Measurements from ENCODE around the gene ZIC4. TPM values are rescaled to one million over a fixed set of nuclear protein-coding genes. Genes with fewer than 3 reads are reported as not detected.

The ZIC4 gene
- total RNA-seq, 1 donor from 2014 or later, result 0.99 TPM

DNA sequence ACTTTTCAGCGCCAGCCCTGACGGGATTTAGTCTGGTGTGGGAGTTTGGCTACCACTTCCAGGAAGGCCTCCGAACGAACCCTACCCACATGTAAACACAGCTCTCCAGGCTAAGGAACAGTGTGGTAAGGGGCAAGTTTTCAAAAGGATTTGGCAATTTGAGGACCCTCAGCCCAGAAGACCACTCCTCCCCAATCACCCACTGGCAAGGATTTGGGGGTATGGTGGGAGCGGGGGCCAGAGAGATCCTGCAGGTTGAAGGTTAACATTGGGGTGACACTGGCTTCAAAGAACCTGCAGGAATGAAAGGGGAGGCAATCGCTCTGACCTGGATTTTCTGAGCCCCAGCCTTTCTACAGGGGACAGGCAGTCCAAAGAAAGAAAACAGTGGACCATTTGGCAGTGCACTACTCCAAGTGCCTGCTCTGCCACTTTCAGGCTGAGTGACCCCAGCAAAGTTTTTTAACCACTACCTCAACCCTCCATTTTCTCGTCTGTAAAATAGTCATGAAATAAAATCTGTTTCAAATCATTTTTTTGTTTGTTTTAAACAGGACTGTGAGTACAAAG lies 34.5 kb downstream of the ZIC4 start:
- DNase-seq (ENCODE audit: low read depth, low spot score), result no peak

DNA sequence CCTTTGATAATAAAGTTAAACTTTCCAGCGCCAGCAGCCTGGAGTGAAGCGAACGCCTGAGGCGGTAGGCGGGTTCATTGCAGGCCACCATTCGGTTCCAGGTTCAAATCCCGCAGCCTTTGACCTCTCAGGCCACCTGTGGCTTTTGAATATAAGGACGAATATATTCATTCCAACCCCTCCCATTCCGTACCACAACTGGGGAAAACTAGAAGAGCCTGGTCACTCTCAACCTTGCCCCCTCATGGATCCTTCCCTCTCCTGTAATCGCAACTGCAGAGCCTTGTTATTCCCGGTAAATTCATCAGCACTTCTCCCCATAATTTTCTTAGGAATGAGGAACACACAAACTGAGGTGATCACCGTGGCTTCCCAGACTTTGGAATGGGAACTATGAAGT lies 35.2 kb downstream of the ZIC4 start:
- DNase-seq (ENCODE audit: low read depth, low spot score), result no peak

DNA sequence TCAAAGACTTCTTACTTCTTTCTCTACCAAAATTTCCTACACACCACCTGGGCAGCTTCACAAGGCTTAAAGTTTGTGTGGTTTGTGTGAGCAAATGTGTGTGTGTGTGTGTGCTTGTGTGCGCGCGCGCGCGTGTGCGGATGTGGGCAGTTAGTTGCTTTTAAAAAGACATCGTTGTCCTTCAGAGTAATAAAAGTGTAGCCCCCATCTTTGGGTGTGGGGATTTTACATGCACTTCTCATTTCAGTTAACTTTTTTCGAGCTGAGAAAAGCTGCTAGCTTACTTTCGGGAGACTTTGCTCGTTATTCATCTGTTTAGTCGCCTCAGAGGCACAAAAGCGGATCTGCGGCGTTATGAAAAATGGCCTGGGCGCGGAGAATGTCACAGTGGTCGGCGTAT lies 36.0 kb downstream of the ZIC4 start:
- no peak for DNase-seq (ENCODE audit: low read depth, low spot score)

DNA sequence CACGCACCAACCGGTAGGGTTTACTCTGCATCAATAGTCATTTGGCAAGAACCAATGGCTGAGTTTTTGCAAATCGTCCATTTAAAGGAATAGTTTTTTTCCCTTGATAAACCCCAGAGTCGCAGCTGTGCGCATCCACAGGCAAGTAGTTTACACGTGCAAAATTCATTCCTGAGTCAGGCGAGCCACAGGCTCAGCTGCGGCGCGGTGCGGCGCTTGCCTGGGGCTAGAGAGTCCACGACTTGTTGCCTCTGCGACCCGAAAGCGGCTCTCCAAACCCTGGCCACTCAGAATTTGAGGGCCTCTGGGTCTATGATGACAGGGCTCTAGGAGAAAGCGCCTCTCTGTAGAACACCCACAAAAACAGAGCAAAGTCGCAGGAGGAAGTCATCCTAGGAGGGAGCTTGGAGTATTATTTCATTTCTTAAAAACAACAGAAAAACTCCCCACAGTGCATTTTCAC lies 36.7 kb downstream of the ZIC4 start:
- DNase-seq (ENCODE audit: low read depth, low spot score), result no peak

DNA sequence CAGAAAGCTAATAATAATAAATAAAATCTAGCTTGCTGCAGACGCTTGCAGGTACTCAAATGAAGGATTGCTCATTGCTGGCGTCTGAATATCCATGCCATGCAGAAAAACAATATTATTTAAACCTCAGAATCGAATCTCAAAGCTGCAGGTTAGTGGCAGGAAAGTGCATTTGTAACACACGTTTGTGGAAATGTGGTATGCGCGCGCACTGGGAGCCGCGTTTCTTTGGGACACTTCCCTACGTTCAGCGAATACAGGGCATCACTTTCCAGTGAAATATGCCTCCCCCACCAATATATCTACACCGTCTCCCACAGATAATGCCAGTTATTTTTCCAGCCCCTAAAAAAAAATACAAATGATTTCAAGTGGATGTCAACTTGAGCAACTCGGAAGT lies 37.1 kb downstream of the ZIC4 start:
- no peak for DNase-seq (ENCODE audit: low read depth, low spot score)

DNA sequence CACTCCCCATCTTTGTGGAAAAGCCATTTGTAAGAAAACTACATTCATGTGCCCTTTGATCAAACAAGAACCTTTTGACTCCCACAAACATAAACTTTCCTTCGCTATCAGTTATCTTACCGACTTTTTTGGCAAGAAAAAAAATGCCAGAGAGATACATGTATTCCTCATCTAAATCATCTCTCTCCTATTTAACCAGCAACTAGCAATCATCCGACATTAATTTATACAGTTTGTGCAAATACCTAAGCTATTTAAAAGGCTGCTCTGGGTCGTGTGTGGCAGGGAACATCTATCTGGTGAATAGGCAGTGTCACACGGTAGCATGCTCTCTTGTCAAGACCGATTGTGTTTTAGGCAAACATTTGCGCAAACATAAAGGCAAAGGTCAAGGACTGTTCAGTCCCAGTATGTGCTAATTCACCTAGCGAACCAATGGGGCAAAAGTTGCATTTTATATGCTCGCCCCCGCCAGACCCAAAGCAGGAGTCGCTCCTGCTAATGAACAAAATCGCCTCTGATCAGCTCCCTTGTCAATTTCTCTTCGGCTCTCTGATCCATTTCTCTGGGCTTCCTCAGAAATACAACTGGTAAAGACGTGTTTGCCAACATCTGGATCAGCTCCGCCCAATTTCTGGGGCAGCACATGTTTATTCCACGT lies 37.7 kb downstream of the ZIC4 start:
- DNase-seq (ENCODE audit: low read depth, low spot score), result no peak

DNA sequence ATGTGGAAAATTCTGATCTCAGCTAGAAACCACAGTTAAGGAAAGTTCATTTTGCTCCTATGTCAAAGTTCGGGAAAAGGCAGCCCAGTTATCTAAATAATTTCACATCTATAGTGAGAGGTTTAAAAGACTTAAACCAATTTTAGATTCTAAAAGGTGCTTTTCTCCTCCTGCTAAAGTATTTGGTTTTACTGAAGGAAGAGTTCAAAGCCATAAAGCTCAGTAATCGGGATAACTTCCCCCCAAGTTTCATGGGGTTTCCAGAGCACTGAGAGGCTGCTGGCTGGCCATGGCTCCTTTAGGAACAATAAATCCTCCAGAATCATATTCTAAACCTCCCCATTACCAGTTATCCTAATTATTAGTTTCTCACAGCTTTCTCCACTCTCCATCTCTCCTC lies 38.2 kb downstream of the ZIC4 start:
- DNase-seq (ENCODE audit: low read depth, low spot score), result no peak

DNA sequence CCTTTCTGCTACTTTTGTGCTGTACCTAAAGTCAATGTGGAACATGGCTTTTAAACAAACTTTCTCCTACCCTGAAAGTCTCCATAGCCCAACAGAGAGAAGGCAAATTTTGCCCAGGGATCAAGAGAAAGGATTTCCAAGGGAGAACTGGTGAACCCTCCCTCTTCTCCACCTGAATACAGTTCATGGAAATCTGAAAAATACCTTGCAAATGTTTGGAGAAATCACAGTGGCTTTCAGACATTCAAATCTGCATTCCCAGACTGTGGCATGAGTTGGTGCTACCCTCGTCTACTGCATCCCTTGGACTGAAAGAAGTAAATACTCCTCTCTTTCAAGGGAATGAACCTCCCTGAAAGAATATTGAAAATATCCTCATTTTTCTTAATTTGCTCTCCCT lies 38.7 kb downstream of the ZIC4 start:
- DNase-seq (ENCODE audit: low read depth, low spot score), result no peak

DNA sequence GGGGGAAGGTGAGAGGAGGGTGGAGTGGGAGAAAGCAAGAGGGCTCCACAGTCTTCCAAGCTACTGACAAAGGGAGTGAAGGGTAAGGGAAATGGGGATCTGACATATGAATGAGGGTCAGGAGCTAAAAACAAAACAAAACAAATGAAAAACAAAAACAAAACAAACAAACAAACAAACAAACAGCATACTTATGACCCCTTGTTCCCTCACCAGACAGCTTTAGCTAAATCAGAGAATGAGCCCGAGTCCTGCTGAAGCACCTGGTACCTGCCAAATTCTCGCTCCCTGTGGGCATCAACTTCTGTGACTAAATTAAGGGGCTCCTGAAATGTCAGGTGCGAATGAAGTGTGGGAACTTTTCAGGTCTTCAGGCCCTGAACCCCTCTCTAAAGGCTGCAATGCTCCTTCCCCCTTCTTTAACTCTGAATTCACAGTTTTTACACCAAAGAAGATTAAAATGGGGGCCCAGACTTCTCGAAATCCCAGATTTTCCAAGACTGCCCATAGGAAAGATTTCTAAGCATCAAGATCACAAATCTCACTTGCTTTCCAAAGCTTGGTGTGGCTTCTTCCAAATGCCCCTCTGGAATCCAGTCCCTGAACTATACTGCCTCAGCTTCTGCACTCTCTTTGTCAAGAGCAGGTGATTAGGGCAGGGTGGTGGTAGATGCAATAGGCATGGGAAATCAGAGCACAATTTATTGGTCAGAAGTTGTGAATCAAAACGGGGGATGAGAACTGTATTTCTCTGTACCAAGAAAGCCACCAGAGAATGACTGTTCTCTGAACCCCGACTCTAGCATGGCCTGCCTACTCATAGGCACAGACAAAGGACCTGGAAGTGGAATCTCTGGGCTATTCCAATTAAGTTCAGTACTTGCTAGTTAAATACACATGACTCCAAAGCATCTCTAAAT lies 40.9 kb downstream of the ZIC4 start:
- DNase-seq (ENCODE audit: low read depth, low spot score), result no peak

DNA sequence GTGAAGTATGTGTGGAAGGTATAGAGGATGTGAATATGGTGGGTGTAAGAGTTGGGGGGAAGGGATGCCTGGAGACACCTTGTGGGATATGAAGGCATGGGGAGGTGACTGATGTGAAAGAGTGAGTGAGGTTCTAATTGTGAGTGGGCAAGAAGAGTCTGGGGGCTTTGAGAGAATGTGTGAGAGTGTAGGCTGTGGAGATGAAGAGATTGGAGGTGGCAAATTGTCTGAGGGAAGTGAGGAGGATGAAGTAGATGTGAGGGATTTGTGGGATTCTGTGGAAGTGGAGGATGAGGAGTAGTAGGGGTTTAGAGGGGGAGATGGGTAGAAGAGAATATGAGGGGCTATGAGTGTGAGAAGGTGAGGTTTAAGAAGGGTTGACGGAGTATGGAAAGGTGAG lies 41.6 kb downstream of the ZIC4 start:
- DNase-seq (ENCODE audit: low read depth, low spot score), result no peak

DNA sequence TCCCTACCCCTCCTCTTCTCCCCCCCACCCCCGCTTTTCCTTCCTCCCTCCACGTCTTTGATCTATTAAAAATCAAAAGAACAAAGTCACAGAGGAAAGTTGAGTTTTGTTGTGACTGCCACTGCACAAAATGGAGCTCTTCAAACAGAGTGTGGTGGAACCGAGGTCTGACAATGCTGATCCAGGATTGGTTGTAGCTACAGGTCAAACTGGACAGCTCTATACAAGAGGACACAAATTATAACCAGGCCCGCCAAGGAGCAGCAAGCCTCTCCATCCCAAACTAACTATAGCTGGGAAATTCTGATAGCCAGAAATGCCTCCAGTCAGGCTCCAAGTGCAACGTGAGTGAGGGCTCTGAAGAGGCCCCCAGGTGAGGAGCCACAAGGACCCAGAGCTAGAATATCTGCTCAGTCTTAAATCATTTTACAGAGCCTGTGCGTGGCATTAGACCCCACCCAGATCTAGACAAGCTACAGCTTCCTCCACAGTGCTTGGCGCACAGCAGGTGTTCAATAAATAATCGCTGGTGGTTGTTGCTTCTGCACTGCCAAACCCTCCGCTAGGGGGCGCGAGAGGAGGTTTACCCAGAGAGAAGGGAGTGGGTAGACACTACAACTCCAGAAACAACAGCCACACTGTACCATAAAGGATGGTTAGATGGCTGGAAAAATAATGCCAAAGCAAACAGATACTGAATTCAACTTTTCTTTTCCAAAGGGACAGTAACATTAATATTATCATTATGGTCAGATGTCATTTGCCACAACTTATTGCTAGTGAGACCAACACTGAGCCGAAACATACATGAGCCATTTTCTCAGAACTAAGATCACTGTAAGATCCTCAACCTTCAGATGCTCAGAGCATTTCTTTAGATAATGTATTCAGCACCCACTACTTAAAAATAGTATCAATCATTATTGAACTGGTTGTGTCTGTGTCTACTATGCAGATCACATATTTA lies 44.6 kb downstream of the ZIC4 start:
- no peak for DNase-seq (ENCODE audit: low read depth, low spot score)

DNA sequence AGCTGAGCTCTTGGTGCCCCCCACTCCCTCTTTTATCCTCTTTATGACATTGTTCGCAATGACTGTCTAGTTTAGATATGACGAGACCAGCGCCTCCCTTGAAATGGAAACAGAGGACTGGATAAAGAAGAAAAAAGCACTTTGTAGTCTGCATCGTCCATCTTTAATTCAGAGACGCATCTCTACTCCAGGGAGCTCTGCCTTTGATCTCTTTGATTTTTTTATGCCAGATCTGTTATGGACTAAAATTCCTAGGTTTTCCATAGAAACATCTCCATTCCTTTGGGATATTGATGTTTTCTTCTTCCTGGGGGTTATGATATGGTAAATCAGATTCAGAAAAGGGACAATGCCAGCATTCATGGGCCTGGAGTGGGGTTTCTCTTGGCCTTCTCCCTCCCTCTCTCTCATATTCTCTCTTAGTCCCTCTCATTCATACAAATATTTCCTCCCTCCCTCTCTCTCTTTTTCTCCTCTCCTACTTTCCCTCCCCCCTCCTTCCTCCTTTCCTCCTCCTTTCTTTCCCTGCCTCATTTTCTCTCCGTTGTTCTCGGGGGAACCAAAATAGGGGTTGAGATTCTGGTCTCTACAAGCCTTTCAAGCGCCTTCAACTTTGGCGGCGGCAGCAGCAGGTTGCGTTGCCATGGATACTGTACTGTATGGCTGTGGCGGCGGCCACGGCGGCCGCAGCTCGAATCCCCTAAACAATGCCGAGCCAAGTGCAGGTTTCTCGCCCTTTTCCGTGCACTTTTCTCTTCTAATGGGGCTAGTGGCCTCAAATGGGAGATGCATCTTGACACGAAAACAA lies 45.5 kb downstream of the ZIC4 start:
- DNase-seq (ENCODE audit: low read depth, low spot score), result no peak

DNA sequence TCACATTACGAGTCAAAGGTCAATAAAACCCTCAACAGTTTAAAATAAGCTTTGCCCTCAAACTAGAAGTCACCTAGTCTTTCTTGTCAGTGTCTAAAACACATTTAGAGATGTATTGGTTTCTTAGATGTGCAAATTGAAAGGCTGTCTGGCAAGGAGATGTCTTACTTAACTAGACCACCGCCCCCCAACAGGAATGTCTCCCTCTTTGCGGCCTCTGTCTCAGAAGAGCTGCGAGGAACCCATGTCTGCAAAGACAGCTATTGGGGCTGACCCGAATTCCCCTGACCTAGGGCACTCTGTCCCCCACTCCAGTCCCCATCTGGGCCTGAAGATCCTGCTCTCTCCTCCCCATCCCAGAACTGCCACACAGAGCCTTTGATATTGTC lies 46.3 kb downstream of the ZIC4 start:
- no peak for DNase-seq (ENCODE audit: low read depth, low spot score)

DNA sequence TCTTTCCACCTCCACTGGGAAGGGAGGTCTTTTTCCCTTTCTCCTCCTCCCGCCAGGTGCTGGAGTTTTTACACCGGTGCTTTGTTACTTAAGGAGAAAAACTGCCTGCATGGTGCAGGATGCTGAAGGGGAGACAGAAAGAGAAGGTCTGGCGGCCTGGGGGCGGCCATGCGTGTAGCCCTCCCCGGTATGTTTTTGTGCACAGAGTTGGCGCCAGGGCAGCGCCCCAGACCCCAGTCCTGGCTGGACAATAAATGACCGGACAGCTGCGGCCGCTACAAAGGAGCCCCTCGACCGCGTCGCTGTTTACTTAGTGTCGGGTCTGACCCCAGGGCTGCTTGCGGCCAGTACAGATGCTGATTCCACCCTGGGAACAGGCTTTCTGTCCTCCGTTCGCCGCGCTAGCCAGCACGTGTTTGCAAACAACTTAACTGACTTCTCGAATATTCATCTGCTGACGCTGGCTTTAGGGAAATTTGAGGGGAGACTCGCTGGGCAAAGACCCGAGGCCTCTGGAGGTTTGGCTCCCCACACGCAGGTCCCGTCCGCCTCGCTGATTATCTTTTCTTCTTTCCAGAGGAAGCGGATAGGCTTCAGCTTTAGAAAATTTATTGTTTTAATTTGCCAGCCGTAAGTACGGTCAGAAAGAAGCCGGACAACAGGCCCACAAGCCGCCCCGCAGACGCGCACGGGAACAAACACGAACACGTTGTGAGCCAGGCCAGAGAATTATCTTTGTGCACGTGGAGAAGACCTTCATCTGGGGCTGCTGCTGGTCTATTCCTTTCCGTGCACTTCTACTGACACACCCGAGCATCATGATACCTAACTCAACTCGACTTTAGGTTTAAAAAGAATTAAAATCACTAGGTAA lies 46.9 kb downstream of the ZIC4 start:
- no peak for DNase-seq (ENCODE audit: low read depth, low spot score)

DNA sequence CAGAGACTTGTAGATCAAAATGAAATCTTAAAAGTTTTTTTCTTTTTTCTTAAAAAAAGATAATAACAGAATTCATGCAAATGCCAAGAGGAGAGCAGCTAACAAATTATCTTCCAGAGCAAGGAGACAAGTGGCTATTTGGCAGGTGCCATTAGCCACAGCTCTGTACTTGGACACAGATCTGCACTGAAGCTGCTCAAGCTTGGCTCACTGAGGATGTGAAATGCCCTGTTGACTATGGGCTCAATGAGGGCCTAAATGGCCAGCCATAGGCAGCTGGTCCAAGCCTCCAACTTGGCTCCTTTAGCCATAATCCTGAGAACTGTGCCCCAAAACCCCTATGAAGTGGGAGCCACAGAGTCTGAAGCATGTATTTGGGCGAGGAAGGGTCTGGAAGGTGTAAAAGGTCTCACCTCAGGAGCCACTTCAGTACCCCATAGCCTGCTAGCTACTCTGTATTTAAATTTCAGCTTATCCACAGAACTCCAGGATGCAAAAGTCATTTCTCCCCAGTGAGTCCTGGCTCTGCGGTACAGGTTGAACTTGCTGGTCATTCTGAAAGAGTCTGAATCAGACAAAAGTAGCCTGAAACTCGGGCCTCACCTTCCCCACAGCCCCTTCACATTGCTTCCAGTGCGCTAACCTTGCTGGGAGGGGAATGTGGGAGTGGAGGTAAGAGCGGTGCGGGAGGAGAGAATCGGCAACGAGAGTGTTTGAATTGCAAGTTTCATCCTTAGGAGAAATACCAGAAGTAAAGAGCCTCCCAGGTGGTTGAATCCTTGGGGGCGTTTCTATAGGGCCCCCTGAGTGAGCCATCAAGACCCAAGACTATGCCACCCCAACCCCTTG lies 48.0 kb downstream of the ZIC4 start:
- DNase-seq (ENCODE audit: low read depth, low spot score), result no peak

DNA sequence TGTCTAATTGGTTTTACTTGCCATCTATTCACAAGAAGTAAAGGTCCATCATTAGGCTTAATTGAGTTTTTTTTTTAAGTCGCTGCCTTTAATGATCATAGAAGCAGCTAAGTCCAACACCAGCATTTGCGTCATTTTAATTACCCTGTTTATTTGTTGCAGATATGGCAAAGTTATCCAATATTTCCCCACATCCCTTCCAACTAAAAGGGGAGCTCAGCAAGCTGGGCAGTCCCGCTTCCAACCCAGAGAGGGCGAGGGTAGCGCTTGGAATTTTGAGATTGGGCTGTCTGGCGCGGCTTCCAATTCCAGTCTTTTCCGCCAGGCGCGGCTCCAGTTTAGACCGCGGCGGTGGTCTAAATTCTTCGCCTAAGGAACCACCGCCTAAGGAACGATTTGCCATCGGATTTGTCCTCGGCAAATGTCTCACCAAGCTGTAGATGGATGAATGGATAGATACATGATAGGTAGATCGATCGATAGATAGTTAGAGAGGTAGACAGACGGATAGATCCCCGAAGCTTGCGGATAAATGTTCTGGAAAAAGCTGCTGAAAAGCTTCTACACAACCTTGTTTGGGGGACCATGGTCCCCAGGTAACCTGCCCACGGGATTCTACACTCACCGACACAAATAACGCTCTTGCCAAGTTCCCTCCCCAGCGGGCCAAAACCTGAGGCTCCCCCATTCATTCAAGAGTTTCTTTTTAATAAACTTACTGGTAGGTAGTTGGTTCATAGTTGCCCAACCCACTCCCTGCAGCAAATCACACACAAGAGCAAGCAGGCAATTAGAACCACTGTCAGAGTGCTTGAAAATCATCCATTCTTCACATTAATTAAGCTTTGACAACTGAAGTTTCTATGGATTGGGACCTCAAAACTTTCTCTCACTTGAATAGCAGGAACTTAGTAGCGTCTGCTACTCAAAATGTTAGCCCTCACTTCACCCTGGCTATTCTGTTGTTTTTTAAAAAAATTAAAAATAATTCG lies 49.1 kb downstream of the ZIC4 start:
- no peak for DNase-seq (ENCODE audit: low read depth, low spot score)

DNA sequence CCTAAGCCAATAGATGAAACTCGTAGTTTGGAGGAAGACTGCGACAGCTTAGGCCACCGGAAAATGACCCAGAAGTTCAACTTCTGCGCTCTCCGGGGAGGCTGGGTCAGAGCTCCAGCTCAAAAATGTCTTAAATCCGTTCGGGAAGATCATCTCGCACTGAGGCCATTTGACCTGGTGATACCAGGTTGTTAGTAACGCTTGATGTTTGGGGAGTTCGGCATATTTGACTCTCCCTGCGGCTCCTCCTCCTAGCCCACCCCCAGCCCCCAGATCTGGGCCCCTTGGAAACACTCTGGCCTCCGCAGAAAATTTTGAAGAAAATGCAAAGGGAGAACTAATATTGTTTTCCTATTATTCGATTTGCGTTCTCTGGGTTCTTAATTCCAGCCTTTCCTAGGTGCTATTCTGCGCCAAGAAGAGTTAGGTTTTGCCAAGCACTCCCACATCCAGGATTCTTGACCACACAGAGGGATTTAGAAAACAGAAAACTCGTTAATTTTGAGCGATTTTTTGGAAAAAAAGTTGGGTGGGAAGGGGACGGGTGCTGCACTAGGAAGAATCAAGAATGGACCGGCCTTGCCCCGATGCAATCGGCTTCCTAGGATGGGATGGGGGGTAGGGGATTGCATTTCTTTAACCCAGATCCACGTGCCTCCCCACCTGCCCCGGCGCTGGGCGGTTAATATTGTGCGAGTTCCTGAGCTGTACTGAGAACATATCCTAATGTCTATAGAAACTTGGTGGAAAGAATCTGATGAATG lies 50.0 kb downstream of the ZIC4 start:
- DNase-seq (ENCODE audit: low read depth, low spot score), result no peak

All from pulmonary artery endothelial cell (primary cell).